Measurements from ENCODE around the gene PLPPR2. TPM values are rescaled to one million over a fixed set of nuclear protein-coding genes. Genes with fewer than 3 reads are reported as not detected.

PLPPR2 gene
- total RNA-seq, 1 donor from 2014 or later = 1.8 TPM

DNA sequence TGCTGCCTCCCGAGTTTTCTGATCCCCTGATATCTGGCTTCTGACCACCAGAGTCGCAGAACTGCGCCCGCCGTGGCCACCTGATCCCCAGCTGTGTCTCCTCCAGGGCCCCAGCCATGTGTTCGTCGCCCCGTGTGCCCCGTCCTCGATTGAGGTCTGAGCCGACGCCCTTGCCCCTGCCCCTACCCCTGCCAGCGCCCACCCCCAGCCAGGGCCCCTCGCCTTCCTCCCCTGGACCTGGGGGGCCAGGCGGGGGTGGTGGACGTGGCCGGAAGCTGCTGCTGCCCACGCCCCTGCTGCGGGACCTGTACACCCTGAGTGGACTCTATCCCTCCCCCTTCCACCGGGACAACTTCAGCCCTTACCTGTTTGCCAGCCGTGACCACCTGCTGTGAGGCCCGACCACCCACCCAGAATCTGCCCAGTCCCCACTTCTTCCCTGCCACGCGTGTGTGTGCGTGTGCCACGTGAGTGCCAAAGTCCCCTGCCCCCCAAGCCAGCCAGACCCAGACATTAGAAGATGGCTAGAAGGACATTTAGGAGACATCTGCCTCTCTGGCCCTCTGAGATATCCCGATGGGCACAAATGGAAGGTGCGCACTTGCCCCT lies 9.2 kb downstream of the PLPPR2 start:
- Histone ChIP-seq H3K4me3 (ENCODE audit: low read depth, low read length) (no peak overlapping the region), H3K36me3 (ENCODE audit: control insufficient read depth, insufficient read depth, low read length) (peaks cover 13% of the 10 kb centered on the region), H3K27me3 (ENCODE audit: control insufficient read depth, insufficient read depth, low read length) (no peaks in the 10 kb centered on the region)
- DNase-seq (ENCODE audit: low read depth) (no peak), FAIRE-seq (no peak)
- TF ChIP-seq, protein P1, sequence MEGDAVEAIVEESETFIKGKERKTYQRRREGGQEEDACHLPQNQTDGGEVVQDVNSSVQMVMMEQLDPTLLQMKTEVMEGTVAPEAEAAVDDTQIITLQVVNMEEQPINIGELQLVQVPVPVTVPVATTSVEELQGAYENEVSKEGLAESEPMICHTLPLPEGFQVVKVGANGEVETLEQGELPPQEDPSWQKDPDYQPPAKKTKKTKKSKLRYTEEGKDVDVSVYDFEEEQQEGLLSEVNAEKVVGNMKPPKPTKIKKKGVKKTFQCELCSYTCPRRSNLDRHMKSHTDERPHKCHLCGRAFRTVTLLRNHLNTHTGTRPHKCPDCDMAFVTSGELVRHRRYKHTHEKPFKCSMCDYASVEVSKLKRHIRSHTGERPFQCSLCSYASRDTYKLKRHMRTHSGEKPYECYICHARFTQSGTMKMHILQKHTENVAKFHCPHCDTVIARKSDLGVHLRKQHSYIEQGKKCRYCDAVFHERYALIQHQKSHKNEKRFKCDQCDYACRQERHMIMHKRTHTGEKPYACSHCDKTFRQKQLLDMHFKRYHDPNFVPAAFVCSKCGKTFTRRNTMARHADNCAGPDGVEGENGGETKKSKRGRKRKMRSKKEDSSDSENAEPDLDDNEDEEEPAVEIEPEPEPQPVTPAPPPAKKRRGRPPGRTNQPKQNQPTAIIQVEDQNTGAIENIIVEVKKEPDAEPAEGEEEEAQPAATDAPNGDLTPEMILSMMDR (IDR thresholded peaks at IDR 0.05; ENCODE audit: insufficient read depth, low read length, severe bottlenecking) = no peak

DNA sequence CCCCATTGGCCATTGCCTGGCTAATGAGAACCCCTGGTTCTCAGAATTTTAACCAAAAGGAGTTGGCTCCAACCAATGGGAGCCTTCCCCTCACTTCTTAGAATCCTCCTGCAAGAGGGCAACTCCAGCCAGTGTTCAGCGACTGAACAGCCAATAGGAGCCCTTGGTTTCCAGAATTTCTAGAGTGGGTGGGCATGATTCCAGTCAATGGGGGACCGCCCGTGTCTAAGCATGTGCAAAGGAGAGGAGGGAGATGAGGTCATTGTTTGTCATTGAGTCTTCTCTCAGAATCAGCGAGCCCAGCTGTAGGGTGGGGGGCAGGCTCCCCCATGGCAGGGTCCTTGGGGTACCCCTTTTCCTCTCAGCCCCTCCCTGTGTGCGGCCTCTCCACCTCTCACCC lies 9.7 kb downstream of the PLPPR2 start:
- FAIRE-seq = no peak
- Histone ChIP-seq H3K4me3 (ENCODE audit: low read depth, low read length) (no peak overlapping the region), H3K27me3 (ENCODE audit: control insufficient read depth, insufficient read depth, low read length) (no peaks in the 10 kb centered on the region), H3K36me3 (ENCODE audit: control insufficient read depth, insufficient read depth, low read length) (peaks cover 14% of the 10 kb centered on the region)
- DNase-seq (ENCODE audit: low read depth) = no peak
- TF ChIP-seq, protein P1 (IDR thresholded peaks at IDR 0.05; ENCODE audit: insufficient read depth, low read length, severe bottlenecking) = no peak

DNA sequence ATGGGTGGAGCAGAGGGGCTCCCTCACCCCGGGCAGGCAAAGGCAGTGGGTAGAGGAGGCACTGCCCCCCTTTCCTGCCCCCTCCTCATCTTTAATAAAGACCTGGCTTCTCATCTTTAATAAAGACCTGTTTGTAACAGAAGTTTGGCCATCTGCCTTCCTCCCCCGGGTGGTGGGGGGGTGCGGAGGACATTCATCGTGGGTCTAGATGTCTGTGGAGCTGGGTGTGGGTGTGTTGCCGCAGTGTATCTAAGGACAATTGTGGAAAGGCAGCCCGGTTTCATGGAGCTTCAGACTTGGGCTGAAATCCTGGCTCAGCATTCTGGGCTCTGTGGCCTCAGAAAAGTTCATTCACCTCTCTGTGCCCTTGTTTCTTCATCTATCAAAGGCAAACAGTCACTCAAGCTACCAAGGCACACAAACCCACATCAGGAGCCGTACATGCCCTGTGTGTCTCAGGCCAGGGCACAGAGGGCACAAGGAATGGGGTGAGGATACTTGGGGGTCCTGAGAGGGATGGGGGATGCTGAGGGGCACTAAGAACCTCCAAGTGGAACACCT lies 10.4 kb downstream of the PLPPR2 start:
- Histone ChIP-seq H3K36me3 (ENCODE audit: control insufficient read depth, insufficient read depth, low read length) (peaks cover 14% of the 10 kb centered on the region), H3K4me3 (ENCODE audit: low read depth, low read length) (no peak overlapping the region), H3K27me3 (ENCODE audit: control insufficient read depth, insufficient read depth, low read length) (no peaks in the 10 kb centered on the region)
- DNase-seq (ENCODE audit: low read depth) (no peak), FAIRE-seq (no peak)
- TF ChIP-seq, protein P1 (IDR thresholded peaks at IDR 0.05; ENCODE audit: insufficient read depth, low read length, severe bottlenecking) = no peak

DNA sequence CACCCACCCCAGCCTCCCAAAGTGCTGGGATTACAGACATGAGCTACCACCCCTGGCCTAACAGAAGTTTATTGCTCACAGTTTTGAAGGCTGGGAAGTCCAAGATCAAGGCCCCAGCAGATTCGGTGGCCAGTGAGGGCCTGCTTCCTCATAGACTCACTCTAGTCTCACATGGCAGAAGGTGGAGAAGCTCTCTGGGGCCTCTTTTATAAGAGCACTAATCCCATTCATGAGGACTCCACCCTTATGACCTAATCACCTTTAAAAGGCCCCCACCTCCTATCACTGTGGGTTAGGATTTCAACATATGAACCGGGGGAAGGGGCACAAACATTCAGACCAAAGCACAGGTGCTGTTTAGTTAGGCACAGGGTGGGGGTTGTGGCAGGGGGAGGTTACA lies 12.3 kb downstream of the PLPPR2 start:
- Histone ChIP-seq H3K4me3 (ENCODE audit: low read depth, low read length) (no peak overlapping the region), H3K27me3 (ENCODE audit: control insufficient read depth, insufficient read depth, low read length) (no peaks in the 10 kb centered on the region), H3K36me3 (ENCODE audit: control insufficient read depth, insufficient read depth, low read length) (peaks cover 13% of the 10 kb centered on the region)
- DNase-seq (ENCODE audit: low read depth) = no peak
- no peak for FAIRE-seq
- TF ChIP-seq, protein P1 (IDR thresholded peaks at IDR 0.05; ENCODE audit: insufficient read depth, low read length, severe bottlenecking) = no peak

DNA sequence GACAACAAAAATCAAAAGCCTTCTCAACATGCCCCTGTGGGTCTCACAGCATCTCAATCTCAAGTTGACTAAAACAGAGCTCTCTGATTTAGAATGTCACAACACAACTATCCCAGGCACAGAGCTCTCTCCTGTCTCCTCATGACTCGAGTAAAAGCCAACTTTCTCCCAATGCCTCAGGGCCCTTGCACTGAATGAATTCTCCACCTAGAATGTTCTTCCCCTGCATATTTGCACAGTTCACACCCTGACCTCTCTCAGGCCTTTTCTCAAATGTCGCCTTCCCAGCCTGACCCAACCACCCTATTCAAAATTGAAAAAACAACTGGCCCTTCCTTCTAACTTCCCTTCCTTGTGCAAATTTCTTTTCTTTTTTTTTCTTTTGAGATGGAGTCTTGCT lies 15.5 kb downstream of the PLPPR2 start:
- DNase-seq (ENCODE audit: low read depth) = no peak
- no peak for FAIRE-seq
- TF ChIP-seq, protein P1 (IDR thresholded peaks at IDR 0.05; ENCODE audit: insufficient read depth, low read length, severe bottlenecking) = no peak
- Histone ChIP-seq H3K36me3 (ENCODE audit: control insufficient read depth, insufficient read depth, low read length) (peaks cover 4% of the 10 kb centered on the region), H3K27me3 (ENCODE audit: control insufficient read depth, insufficient read depth, low read length) (no peaks in the 10 kb centered on the region), H3K4me3 (ENCODE audit: low read depth, low read length) (no peak overlapping the region)
